Measurements from ENCODE around the gene SLC13A5.

GRCh38 chr17:6688944-6689343 lies 24.2 kb downstream of the SLC13A5 start:
- TF ChIP-seq CTCF (conservative IDR thresholded peaks at IDR 0.05; ENCODE audit: low read depth, low read length) (no peak), EZH2 (IDR thresholded peaks at IDR 0.05; ENCODE audit: low read length, unreplicated experiment) (no peak)

All from PC-3 (cell line).